CD4-positive, alpha-beta T cell (primary cell): ENCODE data around the gene UGT1A6. TPM values are rescaled to one million over a fixed set of nuclear protein-coding genes. Genes with fewer than 3 reads are reported as not detected.

ENCODE experiments used
- ATAC-seq: fragments of 200-7000 bp; cut with Tn5 transposase; one replicate; pipeline ENCODE4 v1.10.0; 2022; ENCODE audit warnings: mild to moderate bottlenecking; ENCODE audit not compliant: poor library complexity
- CTCF ChIA-PET: fragments of 350-600 bp; sonication (Branson Sonifier 250); formaldehyde crosslinking; loops from one replicate; lab custom pipeline; 2021; ENCODE audit warnings: antibody characterized with exemption, inconsistent platforms; lab: Charles Lee
- POLR2A ChIA-PET: fragments of 350-600 bp; sonication (Branson Sonifier 250); formaldehyde crosslinking; loops from one replicate; lab custom pipeline; 2021; ENCODE audit warnings: antibody characterized with exemption, inconsistent platforms; lab: Charles Lee
- DNase-seq, 14 experiments: peaks; one replicate each; pipeline ENCODE4 v3.0.0-alpha.2; 2013 to 2020; ENCODE audit warnings: mixed read lengths in 2 of 14
- H3K27ac ChIP-seq, 2 donors: one replicate each; pipeline versions ENCODE4 v1.5.1 to v1.7.0; 2013; ENCODE audit warnings: low read length in 2 of 2, low read depth in 1 of 2, mild to moderate bottlenecking in 1 of 2
- H3K27me3 ChIP-seq, 2 experiments: 1 replicate in 1 of 2; 2 replicates in 1 of 2; pipeline versions ENCODE4 v1.6.1 to v1.7.0; 2013; ENCODE audit warnings: low read length in 2 of 2, control low read depth in 1 of 2, mild to moderate bottlenecking in 1 of 2, moderate library complexity in 1 of 2; ENCODE audit not compliant: insufficient read depth in 2 of 2, control insufficient read depth in 1 of 2
- H3K36me3 ChIP-seq: one replicate; pipeline ENCODE4 v1.6.1; 2013; ENCODE audit warnings: low read length, control low read depth; ENCODE audit not compliant: insufficient read depth
- H3K4me1 ChIP-seq: one replicate; pipeline ENCODE4 v1.6.1; 2013; ENCODE audit warnings: low read length, control low read depth; ENCODE audit not compliant: insufficient read depth
- H3K4me3 ChIP-seq: one replicate; pipeline ENCODE4 v1.5.1; 2013; ENCODE audit warnings: mild to moderate bottlenecking, low read length, moderate library complexity
- H3K9me3 ChIP-seq, 2 experiments: 1 replicate in 1 of 2; 2 replicates in 1 of 2; pipeline versions ENCODE4 v1.6.1 to v1.7.0; 2013; ENCODE audit warnings: low read length in 2 of 2, mild to moderate bottlenecking in 2 of 2, control low read depth in 1 of 2, moderate library complexity in 1 of 2; ENCODE audit not compliant: control insufficient read depth in 1 of 2, insufficient read depth in 1 of 2
- H3K27ac Mint-ChIP-seq: one replicate; pipeline ENCODE4 v1.8.0; 2020; ENCODE audit warnings: mixed read lengths
- H3K27me3 Mint-ChIP-seq: one replicate; pipeline ENCODE4 v1.8.0; 2021; ENCODE audit warnings: mixed read lengths
- H3K36me3 Mint-ChIP-seq: one replicate; pipeline ENCODE4 v1.8.0; 2021; ENCODE audit warnings: low read depth, mixed read lengths
- H3K4me1 Mint-ChIP-seq: one replicate; pipeline ENCODE4 v1.8.0; 2021; ENCODE audit warnings: low read depth, mixed read lengths
- H3K4me3 Mint-ChIP-seq: one replicate; pipeline ENCODE4 v1.8.0; 2020; ENCODE audit warnings: mild to moderate bottlenecking, mixed read lengths
- H3K9me3 Mint-ChIP-seq: one replicate; pipeline ENCODE4 v1.8.0; 2020; ENCODE audit warnings: mixed read lengths
- intact Hi-C, 2 experiments: fragments of 100-400 bp; cut with DNase I in 1 of 2; cut with micrococcal nuclease in 1 of 2; formaldehyde crosslinking; loops; one replicate each; pipeline versions ENCODE4 v1.15.1 to v1.9.0; 2023 to 2025; cut with DNase I, micrococcal nuclease
- total RNA-seq, 174 experiments: library from RNA in 2 of 174; stranded (reverse) in 2 of 174; gene quantifications; one replicate each; pipeline ENCODE4 v1.2.3 and lab custom pipeline; 2021 to 2026
- TF ChIP-seq, protein P1 (sequence below): fragments of 200-600 bp; IDR thresholded peaks from one replicate; pipeline ENCODE4 v1.8.0; 2022; ENCODE audit warnings: antibody characterized with exemption, mild to moderate bottlenecking

The UGT1A6 gene
- total RNA-seq, 2 experiments from 2014 or later, result not detected

DNA sequence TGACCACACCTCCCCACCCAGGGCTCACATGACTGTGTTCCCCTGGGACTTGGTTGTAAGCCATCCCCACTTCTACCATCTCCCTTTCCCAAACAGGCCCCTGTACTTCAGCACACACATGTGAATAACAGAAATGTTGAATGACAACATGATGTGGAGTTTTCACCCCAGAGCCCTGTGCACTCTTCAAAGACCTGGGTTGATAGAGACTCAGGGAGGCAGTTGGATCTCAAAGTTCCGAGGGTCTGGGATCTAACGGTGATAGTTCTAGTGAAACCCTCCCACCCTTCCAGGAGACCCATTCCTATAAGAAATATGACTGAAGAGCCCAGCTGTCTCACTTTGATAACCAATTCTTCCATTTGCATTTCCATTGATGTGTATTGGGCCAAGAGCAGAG is 85.3 kb downstream of the UGT1A6 start, which contains the start of gene MROH2A:
TSS of gene MROH2A (plus strand) at position 301 of the 400 bp plus-strand sequence. CDS start 1,029 bp downstream, outside the sequence.
- Histone ChIP-seq H3K9me3 (peaks cover 0 to 15% of the 10 kb centered on the region in 2 experiments), H3K4me1 (no peaks in the 10 kb centered on the region), H3K36me3 (no peaks in the 10 kb centered on the region), H3K27ac (no peak within 1 kb of the TSS), H3K4me3 (no peak within 1 kb of the TSS), H3K27me3 (peaks cover 0 to 3% of the 10 kb centered on the region in 2 experiments)
- intact Hi-C loops, result no loop called here
- ATAC-seq (no peak), DNase-seq (no peak)
- ChIA-PET POLR2A (no interaction called here), CTCF (no interaction called here)
- H3K27me3 Mint-ChIP-seq, result peaks cover 49% of the 10 kb centered on the region
- H3K9me3 Mint-ChIP-seq, result peaks cover 15% of the 10 kb centered on the region
- TF ChIP-seq, protein P1, sequence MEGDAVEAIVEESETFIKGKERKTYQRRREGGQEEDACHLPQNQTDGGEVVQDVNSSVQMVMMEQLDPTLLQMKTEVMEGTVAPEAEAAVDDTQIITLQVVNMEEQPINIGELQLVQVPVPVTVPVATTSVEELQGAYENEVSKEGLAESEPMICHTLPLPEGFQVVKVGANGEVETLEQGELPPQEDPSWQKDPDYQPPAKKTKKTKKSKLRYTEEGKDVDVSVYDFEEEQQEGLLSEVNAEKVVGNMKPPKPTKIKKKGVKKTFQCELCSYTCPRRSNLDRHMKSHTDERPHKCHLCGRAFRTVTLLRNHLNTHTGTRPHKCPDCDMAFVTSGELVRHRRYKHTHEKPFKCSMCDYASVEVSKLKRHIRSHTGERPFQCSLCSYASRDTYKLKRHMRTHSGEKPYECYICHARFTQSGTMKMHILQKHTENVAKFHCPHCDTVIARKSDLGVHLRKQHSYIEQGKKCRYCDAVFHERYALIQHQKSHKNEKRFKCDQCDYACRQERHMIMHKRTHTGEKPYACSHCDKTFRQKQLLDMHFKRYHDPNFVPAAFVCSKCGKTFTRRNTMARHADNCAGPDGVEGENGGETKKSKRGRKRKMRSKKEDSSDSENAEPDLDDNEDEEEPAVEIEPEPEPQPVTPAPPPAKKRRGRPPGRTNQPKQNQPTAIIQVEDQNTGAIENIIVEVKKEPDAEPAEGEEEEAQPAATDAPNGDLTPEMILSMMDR, result no peak
- no peaks in the 10 kb centered on the region for H3K36me3 Mint-ChIP-seq
- H3K4me3 Mint-ChIP-seq, result no peak within 1 kb of the TSS
- no peaks in the 10 kb centered on the region for H3K4me1 Mint-ChIP-seq
- no peak within 1 kb of the TSS for H3K27ac Mint-ChIP-seq

DNA sequence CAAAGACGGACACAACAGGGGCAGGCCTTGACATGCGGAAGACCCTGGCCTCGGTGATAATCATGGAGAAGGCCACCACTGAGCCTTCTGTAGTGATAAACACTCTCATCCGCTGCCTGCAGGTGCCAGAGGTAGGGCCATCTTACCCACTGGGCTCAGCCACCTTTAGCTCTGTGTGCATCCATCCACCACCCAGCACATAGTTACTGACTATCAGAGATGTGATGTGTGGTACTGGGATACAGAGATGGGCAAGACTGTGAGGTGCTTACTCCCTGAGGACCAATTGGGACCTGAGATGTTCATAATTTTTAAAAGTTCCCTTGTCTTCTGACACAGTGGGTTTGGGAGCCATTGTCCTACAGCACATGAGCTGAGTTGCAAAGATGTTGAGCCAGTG is 87.0 kb downstream of the UGT1A6 start:
- Histone ChIP-seq H3K27me3 (peaks cover 0 to 3% of the 10 kb centered on the region in 2 experiments), H3K27ac (no peak overlapping the region), H3K4me1 (no peaks in the 10 kb centered on the region), H3K36me3 (no peaks in the 10 kb centered on the region), H3K9me3 (peaks cover 0 to 15% of the 10 kb centered on the region in 2 experiments), H3K4me3 (no peak overlapping the region)
- TF ChIP-seq, protein P1, result no peak
- H3K27me3 Mint-ChIP-seq, result peaks cover 46% of the 10 kb centered on the region
- no peak overlapping the region for H3K27ac Mint-ChIP-seq
- ATAC-seq (no peak), DNase-seq (no peak)
- CTCF ChIA-PET, result no interaction called here
- H3K9me3 Mint-ChIP-seq, result peaks cover 15% of the 10 kb centered on the region
- POLR2A ChIA-PET, result no interaction called here
- no peaks in the 10 kb centered on the region for H3K36me3 Mint-ChIP-seq
- H3K4me3 Mint-ChIP-seq, result no peak overlapping the region
- intact Hi-C loops, result no loop called here
- H3K4me1 Mint-ChIP-seq, result no peaks in the 10 kb centered on the region

DNA sequence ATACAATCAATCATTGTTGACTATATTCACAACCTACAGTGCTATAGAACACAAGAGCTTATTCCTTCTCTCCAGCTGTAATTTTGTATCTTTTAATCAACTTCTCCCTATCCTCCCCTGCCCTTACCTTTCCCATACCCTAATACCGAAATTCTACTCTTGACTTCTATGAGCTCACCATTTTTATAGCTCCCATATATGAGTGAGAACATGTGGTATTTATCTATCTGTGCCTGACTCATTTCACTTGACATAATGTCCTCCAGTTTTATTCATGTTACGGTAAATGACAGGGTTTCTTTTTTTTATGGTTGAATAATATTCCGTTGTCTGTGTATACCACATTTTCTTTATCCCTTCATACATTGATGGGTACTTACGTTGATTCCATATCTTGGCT is 88.1 kb downstream of the UGT1A6 start:
- DNase-seq, result no peak
- H3K4me1 Mint-ChIP-seq, result no peaks in the 10 kb centered on the region
- H3K36me3 Mint-ChIP-seq, result no peaks in the 10 kb centered on the region
- Histone ChIP-seq H3K36me3 (no peaks in the 10 kb centered on the region), H3K9me3 (peaks cover 0 to 7% of the 10 kb centered on the region in 2 experiments), H3K4me1 (no peaks in the 10 kb centered on the region), H3K4me3 (no peak overlapping the region), H3K27me3 (peaks cover 0 to 8% of the 10 kb centered on the region in 2 experiments), H3K27ac (no peak overlapping the region)
- POLR2A ChIA-PET, result no interaction called here
- peaks cover 45% of the 10 kb centered on the region for H3K27me3 Mint-ChIP-seq
- TF ChIP-seq, protein P1, result no peak
- CTCF ChIA-PET, result no interaction called here
- no peak for ATAC-seq
- H3K27ac Mint-ChIP-seq, result no peak overlapping the region
- no peak overlapping the region for H3K4me3 Mint-ChIP-seq
- intact Hi-C loops, result no loop called here
- peaks cover 11% of the 10 kb centered on the region for H3K9me3 Mint-ChIP-seq
